NCI-H2227 treated with DMSO at 0.1 percent for 48 hours (cell line): ENCODE data around the gene IFT81.

Source experiments
- DNase-seq: peaks from one replicate; lab custom pipeline; 2025; lab: John Stamatoyannopoulos, UW

Gene IFT81

GRCh38 chr12:110157539-110157938 is 33.4 kb downstream of the IFT81 start:
- DNase-seq, result no peak

- DNase-seq, result no peak
Observed at GRCh38 chr12:110159671-110160245, 35.6 kb downstream of the IFT81 start.

- no peak for DNase-seq
Observed at GRCh38 chr12:110165540-110166159, 41.5 kb downstream of the IFT81 start.

GRCh38 chr12:110168732-110169455 is 44.7 kb downstream of the IFT81 start:
- no peak for DNase-seq

- no peak for DNase-seq
Observed at GRCh38 chr12:110170535-110171185, 46.5 kb downstream of the IFT81 start.

- no peak for DNase-seq
Observed at GRCh38 chr12:110171186-110171538, 47.0 kb downstream of the IFT81 start.

GRCh38 chr12:110171636-110172035 is 47.5 kb downstream of the IFT81 start:
- no peak for DNase-seq

- DNase-seq, result peak; percentile 50
Observed at GRCh38 chr12:110174373-110174996, 50.3 kb downstream of the IFT81 start.

- DNase-seq, result no peak
Observed at GRCh38 chr12:110175201-110175600, 51.0 kb downstream of the IFT81 start.

- peak; percentile 48 for DNase-seq
Observed at GRCh38 chr12:110176745-110177144, 52.6 kb downstream of the IFT81 start.

- DNase-seq, result no peak
Observed at GRCh38 chr12:110179291-110179690, 55.1 kb downstream of the IFT81 start.

GRCh38 chr12:110180591-110181005 is 56.4 kb downstream of the IFT81 start:
- no peak for DNase-seq

- DNase-seq, result no peak
Observed at GRCh38 chr12:110182281-110182680, 58.1 kb downstream of the IFT81 start.

GRCh38 chr12:110183386-110183785 is 59.2 kb downstream of the IFT81 start:
- no peak for DNase-seq

- no peak for DNase-seq
Observed at GRCh38 chr12:110185626-110186025, 61.5 kb downstream of the IFT81 start.

GRCh38 chr12:110186059-110186458 is 61.9 kb downstream of the IFT81 start:
- DNase-seq, result no peak

GRCh38 chr12:110193196-110193595 is 69.0 kb downstream of the IFT81 start:
- no peak for DNase-seq

- DNase-seq, result no peak
Observed at GRCh38 chr12:110197003-110197402, 72.8 kb downstream of the IFT81 start.

GRCh38 chr12:110198386-110198785 is 74.2 kb downstream of the IFT81 start:
- DNase-seq, result no peak

GRCh38 chr12:110199339-110200123 is 75.4 kb downstream of the IFT81 start:
- peak; percentile 83 for DNase-seq

- no peak for DNase-seq
Observed at GRCh38 chr12:110200124-110200417, 75.9 kb downstream of the IFT81 start.

- DNase-seq, result no peak
Observed at GRCh38 chr12:110201995-110202394, 77.8 kb downstream of the IFT81 start.
